HUES64 (cell line): ENCODE results near the gene SPATA25.

ENCODE experiments used
- H3K27ac ChIP-seq: 2 replicates; pipeline ENCODE4 v1.7.0; 2013; ENCODE audit warnings: low read depth, low read length, inconsistent platforms
- H3K27me3 ChIP-seq: 2 replicates; pipeline ENCODE4 v1.6.1; 2013; ENCODE audit warnings: mild to moderate bottlenecking, low read length; ENCODE audit not compliant: insufficient read depth
- H3K36me3 ChIP-seq: 2 replicates; pipeline ENCODE4 v1.6.1; 2013; ENCODE audit warnings: mild to moderate bottlenecking, low read length; ENCODE audit not compliant: insufficient read depth
- H3K4me1 ChIP-seq: 2 replicates; pipeline ENCODE4 v1.6.1; 2013; ENCODE audit warnings: mild to moderate bottlenecking, low read length, moderate library complexity; ENCODE audit not compliant: insufficient read depth
- H3K4me3 ChIP-seq: 2 replicates; pipeline ENCODE4 v1.5.1; 2013; ENCODE audit warnings: mild to moderate bottlenecking, low read length, moderate library complexity
- H3K9ac ChIP-seq: 2 replicates; pipeline ENCODE4 v1.6.1; 2013; ENCODE audit warnings: mild to moderate bottlenecking, low read depth, low read length
- H3K9me3 ChIP-seq: 2 replicates; pipeline ENCODE4 v1.6.1; 2013; ENCODE audit warnings: low read depth, low read length; ENCODE audit not compliant: insufficient read depth
- WGBS: fragments of 150-250, 120-280 bp; methylation state at CpG from one replicate; pipeline ENCODE4 v1.1.7; 2013; ENCODE audit warnings: missing lambda C conversion rate; 5-methylcytosine and 5-hydroxymethylcytosine counted together

SPATA25 gene

DNA sequence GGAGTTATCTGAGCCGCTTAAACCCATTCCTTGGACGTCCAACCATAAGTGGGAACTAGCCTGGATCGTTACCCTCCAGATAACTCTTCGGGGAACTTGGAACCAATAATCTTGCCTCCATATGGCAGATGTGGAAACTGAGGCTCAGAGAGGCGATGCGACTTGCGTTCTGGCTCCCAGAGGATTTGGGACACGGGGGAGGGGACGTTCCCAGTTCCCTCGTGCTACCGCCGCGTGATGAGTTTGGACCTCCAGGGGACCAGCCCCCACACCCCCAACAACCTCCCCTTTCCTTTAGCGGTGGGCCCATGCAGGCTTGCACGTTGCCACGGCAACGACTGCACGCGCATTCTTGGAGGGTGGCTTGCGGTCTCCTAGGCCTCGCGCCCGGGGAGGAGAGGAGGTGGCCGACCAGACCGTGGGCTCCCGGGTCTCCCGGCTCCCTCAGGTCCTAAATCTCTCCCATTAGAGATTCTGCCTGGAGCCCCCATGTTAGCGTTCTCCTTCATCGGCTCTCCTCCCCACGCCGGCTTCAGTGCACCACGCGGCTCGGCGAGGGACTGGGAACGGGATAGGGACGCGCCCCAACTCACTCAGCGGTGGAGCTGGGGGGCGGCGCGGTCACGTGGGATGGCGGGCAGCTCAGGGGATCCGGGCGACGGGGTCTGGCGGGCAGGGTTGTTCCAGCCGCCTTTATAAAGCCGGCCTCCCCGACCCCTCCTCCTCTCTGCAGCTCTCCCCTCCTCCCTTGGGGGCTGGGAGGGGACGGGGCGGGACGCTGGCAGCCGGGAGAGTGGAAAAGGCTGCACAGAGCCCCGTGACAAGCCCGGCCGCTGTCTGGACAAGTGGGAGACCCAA is 24.3 kb upstream of the SPATA25 start, which contains the start of gene PLTP:
PLTP (minus strand) TSS at position 670 of the 858 bp plus-strand sequence. CDS start 703 bp downstream, outside the sequence.
- Histone ChIP-seq H3K9me3 (no peaks in the 10 kb centered on the region), H3K27ac (peak within 1 kb of the TSS; percentile 68), H3K27me3 (no peaks in the 10 kb centered on the region), H3K9ac (peak within 1 kb of the TSS; percentile 78), H3K36me3 (peaks cover 27% of the 10 kb centered on the region), H3K4me1 (peaks cover 4% of the 10 kb centered on the region; the same call in 1 of the 2 replicates), H3K4me3 (peak within 1 kb of the TSS; percentile 74)
- under 1% methylated on average over 53 of the region's 58 CpGs for WGBS

GRCh38 chr20:45910670-45911485 is 23.5 kb upstream of the SPATA25 start:
- Histone ChIP-seq H3K4me3 (peak overlapping the region; percentile 74), H3K4me1 (peaks cover 4% of the 10 kb centered on the region; the same call in 1 of the 2 replicates), H3K27me3 (no peaks in the 10 kb centered on the region), H3K9me3 (no peaks in the 10 kb centered on the region), H3K27ac (peak overlapping the region; percentile 68), H3K9ac (peak overlapping the region; percentile 78), H3K36me3 (peaks cover 33% of the 10 kb centered on the region)
- WGBS = 2% methylated on average over 43 of the region's 43 CpGs

- Histone ChIP-seq H3K27me3 (no peaks in the 10 kb centered on the region), H3K4me3 (peak overlapping the region; percentile 31), H3K9me3 (no peaks in the 10 kb centered on the region), H3K4me1 (peaks cover 4% of the 10 kb centered on the region; the same call in 1 of the 2 replicates), H3K36me3 (peaks cover 42% of the 10 kb centered on the region), H3K9ac (no peak overlapping the region), H3K27ac (no peak overlapping the region)
- WGBS = 90% methylated on average over 21 of the region's 22 CpGs
These were observed 22.6 kb upstream of the SPATA25 start for GRCh38 chr20:45909817-45910669.

DNA sequence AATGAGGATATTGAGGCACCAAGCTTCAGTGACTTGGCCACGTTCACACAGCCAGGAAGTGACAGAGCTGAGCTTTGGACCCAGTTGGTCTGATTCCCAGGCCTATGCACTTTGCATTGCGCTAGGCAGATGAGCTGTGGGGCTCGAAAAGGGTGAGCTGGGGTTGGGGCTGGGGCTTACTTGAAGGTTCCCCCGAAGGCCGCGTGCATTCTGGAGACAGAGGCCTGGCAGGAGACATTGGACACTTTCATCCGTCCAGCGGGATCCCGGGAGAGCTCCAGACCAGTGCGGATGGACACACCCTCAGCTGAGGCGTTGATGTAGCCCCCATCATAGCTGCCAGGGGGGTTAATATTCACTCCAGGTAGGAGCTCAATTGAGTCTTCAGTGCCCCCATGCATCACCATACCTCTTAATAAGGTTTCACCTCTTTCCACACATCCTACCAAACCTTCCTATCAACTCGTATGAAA is 21.9 kb upstream of the SPATA25 start:
- Histone ChIP-seq H3K9ac (no peak overlapping the region), H3K36me3 (peaks cover 48% of the 10 kb centered on the region), H3K9me3 (no peaks in the 10 kb centered on the region), H3K4me3 (no peak overlapping the region), H3K27me3 (no peaks in the 10 kb centered on the region), H3K27ac (no peak overlapping the region), H3K4me1 (peaks cover 4% of the 10 kb centered on the region; the same call in 1 of the 2 replicates)
- 96% methylated on average over 12 of the region's 12 CpGs for WGBS

- Histone ChIP-seq H3K9ac (no peak overlapping the region), H3K27me3 (no peaks in the 10 kb centered on the region), H3K27ac (no peak overlapping the region), H3K36me3 (peaks cover 61% of the 10 kb centered on the region), H3K9me3 (no peaks in the 10 kb centered on the region), H3K4me1 (peaks cover 4% of the 10 kb centered on the region; the same call in 1 of the 2 replicates), H3K4me3 (no peak overlapping the region)
- WGBS = 90% methylated on average over 2 of the region's 2 CpGs
These were observed 20.7 kb upstream of the SPATA25 start for GRCh38 chr20:45908084-45908483.

DNA sequence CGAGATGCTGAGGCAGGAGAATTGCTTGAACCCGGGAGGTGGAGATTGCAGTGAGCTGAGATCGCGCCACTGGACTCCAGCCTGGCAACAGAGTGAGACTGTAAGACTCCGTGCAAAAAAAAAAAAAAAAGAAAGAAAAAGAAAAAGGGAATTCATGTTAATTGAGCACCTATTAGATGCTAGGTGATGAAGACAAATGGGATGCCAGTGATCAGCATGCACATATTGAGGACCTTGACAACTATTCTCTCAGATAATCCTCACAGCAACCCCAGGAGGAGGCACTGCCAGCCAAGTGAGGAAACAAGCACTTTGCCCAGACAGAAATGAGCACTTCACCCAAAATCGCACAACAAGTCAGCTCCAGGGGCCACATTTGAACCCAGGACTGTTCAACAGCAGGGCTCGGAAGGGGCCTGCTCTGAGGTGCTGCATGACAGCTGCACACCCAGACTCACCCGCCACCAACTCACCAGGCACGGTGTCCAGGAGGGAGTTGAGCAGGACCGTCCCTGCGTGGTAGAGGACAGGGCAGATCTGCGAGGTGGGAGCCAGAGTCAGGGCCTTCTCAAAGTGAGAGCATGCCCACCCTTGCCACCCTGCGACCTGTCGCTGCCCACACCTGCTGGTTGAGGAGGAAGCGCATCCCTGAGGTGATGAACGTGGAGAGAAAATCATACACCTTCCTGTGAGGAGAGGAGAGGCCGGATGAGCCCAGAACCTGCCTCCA is 20.0 kb upstream of the SPATA25 start:
- H3K27ac ChIP-seq = no peak overlapping the region
- WGBS = 96% methylated on average over 17 of the region's 17 CpGs
- no peaks in the 10 kb centered on the region for H3K9me3 ChIP-seq
- no peaks in the 10 kb centered on the region for H3K27me3 ChIP-seq
- peaks cover 67% of the 10 kb centered on the region for H3K36me3 ChIP-seq
- peaks cover 2% of the 10 kb centered on the region; the same call in 1 of the 2 replicates for H3K4me1 ChIP-seq
- H3K4me3 ChIP-seq = no peak overlapping the region
- no peak overlapping the region for H3K9ac ChIP-seq

- Histone ChIP-seq H3K9ac (no peak overlapping the region), H3K27ac (no peak overlapping the region), H3K4me1 (no peaks in the 10 kb centered on the region), H3K4me3 (no peak overlapping the region), H3K27me3 (no peaks in the 10 kb centered on the region), H3K9me3 (no peaks in the 10 kb centered on the region), H3K36me3 (peaks cover 83% of the 10 kb centered on the region)
- 87% methylated on average over 8 of the region's 8 CpGs for WGBS
These were observed 18.2 kb upstream of the SPATA25 start for GRCh38 chr20:45905505-45906079.

DNA sequence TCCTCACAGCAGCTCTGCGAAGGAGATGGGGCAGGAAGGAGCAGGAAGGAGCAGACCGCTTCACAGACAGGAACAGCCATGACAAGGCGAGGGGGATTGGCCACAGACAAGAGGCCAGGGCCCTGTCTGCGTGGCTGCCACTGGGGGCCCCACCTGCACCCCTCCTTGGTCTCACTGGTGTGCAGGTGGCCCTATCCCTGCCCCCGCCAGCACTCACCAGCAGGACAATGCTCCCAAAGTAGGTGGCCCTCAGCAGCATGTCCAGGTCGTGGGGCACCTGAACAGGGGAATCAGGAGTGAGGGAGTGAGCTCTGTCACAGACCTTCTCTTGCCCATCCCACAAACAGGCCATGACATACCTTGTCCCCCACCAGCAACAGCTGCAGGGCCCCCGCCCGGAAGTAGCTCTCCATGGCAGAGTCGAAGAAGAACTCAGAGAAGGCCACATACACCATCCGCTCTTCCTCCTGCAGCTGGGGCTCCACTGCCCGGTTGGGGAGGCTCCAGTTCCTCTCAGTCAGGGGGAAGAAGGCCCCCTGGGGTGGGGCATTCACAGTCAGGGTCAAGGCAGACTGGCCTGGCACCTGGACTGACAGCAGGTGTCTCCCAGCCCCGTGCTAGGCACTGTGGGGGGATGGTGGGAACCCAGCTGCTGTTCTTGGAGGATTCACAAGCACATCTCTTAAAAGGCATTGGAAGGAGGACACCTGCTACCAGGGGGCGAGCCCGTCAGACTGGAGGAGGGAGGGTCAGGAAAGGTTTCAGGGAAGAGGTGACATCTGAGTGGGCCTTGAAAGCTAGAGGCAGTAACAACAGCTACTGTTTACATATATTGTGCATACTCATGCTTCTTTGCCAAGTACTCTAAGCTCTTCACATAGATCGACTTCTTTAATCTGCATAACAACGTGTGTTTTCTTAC is 17.4 kb upstream of the SPATA25 start:
- no peaks in the 10 kb centered on the region for H3K9me3 ChIP-seq
- WGBS = 88% methylated on average over 16 of the region's 16 CpGs
- H3K27me3 ChIP-seq = no peaks in the 10 kb centered on the region
- H3K9ac ChIP-seq = no peak overlapping the region
- H3K27ac ChIP-seq = no peak overlapping the region
- no peaks in the 10 kb centered on the region for H3K4me1 ChIP-seq
- no peak overlapping the region for H3K4me3 ChIP-seq
- H3K36me3 ChIP-seq = peaks cover 87% of the 10 kb centered on the region

DNA sequence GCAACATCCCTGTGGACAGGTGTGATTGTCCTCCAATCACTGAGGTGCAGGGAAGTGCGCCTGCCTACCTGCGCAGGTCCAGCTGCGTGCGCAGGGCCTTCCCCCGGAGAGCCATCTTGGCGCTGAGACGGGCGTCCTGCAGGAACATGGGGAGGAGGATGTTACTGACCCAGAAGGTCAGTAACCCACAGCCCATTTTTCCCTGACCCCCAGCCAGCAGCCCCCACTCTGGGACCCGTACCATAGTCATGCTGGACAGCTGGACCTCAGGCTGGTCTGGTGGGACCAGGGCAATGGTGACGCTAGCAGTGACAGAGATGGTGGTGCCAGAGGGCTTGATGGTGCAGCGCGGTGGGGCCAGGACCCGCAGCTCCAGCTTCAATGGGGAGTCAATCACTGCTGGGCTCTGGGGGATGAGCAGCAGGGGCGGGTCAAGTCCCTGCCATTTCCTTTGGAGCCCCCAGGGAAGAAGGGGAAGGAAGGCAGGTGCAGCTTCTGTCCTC is 14.8 kb upstream of the SPATA25 start:
- Histone ChIP-seq H3K4me1 (no peaks in the 10 kb centered on the region), H3K4me3 (no peak overlapping the region), H3K9me3 (no peaks in the 10 kb centered on the region), H3K27ac (no peak overlapping the region), H3K36me3 (peaks cover 92% of the 10 kb centered on the region), H3K27me3 (no peaks in the 10 kb centered on the region), H3K9ac (no peak overlapping the region)
- 93% methylated on average over 14 of the region's 14 CpGs for WGBS
